KG1 (cell line): ENCODE results near the gene CENPM.
A peak's percentile ranks its signal among the peaks of the same experiment; 100 is the strongest.

ENCODE experiments used
- DNase-seq: peaks from one replicate; lab custom pipeline; 2025; lab: John Stamatoyannopoulos, UW

The CENPM gene, protein sequence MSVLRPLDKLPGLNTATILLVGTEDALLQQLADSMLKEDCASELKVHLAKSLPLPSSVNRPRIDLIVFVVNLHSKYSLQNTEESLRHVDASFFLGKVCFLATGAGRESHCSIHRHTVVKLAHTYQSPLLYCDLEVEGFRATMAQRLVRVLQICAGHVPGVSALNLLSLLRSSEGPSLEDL

GRCh38 chr22:41946629-41947423 lies at the start of gene CENPM:
TSS of gene CENPM (minus strand) at chr22:41947152. CDS start at chr22:41947076, 76 bp downstream.
- DNase-seq = peak; percentile 96

DNA sequence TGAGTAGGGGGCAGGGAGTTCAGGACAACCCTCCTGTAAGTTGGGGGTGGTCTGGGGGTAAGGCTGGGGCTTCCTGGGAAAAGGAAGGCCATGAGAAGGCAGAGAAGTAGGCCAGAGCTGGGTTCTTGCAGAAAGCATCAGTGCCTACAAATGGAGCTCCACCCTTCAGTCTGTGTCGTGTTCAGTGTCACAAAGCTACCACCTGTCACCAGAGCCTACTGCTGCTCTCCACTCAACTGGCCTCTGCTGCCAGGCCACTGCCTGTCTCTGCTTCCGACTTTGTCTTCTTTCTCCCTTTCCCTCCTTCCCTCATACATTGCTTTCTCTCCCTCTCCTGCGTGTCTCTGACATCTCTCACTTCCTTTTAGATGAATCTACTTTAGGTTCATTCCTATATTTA lies 48.3 kb upstream of the CENPM start:
- DNase-seq = no peak

GRCh38 chr22:41992496-41992895 lies 45.5 kb upstream of the CENPM start:
- DNase-seq = no peak

- DNase-seq = no peak
These were observed 44.2 kb upstream of the CENPM start for GRCh38 chr22:41991111-41991510.

DNA sequence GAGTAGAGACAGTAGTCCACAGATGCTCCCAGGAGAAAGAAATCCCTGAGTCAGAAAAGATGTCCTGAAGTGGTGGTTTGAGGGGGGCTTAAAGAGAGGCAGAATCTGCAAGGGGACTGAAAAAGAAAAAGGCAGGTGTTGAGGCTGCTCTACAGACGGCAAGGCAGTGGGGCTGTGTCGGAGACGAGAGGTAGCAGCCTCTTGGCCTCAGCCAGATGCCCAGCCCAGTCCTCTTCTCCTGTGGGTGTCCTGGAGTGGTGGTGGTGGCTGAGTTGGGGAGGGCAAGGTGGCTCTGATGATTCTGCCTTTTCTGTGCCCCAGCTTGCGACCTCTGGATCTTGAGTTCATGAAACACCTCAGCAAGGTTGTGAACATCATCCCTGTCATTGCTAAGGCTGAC lies 42.3 kb upstream of the CENPM start:
- DNase-seq = no peak

DNA sequence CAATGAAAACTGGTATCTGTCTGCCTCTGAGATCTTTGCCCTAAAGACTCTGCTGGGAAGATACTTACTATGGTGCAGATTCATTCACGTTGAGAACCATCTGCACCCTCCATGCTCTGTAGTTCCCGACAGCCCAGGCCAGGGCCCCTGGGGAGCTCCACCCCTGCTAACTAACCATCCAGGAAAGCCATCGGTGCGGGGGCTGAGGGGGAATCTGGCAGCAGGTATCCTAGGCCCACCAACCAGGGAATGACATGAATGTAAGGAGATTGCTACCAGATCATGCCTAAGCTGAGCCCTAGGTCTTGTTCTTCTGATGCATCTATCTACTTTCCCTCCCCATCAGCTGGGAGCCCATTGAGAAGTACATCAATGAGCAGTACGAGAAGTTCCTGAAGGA lies 40.3 kb upstream of the CENPM start:
- no peak for DNase-seq

DNA sequence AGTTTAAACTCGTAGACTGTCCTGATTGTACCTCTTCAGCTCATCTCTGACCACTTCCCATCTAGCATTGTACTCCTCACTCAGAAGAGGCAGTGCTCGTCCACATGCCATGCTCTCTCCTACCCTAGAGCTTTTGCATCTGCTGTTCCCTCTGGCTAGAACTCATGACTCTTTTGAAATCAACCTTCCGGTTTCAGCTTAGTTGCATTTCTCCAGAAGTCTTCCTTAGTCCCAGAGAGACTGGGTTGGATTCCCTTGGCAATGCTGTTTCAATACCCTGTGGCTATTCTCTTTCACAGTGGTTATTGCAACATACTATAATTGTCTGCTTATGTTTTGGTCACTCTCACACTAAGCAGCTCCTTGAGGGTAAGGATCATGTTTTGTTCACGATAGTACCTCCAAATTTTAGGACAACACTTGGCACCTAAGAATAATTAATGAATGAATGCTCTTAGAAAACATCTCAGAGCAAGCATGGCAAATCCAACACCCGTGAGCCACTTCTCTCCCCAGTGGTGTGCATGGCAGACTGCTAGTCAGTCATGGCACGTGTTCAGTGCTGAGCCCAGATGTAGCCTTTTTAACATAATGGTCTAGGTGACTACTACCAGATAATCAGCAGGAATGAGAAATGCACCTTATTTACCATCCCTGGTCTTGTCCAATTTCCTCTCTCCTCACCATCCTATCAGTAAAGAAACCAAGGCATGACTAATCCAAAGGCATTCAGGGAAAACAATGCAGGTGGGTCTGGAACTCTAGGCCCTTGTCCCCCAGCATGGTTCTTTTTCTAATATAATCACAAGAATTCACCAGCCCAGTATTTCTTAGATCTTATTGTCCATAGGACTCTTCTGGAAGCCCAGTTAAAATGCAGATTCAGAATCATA lies 36.8 kb upstream of the CENPM start:
- DNase-seq = no peak

- no peak for DNase-seq
These were observed 35.9 kb upstream of the CENPM start for GRCh38 chr22:41982865-41983264.

- DNase-seq = no peak
These were observed 32.7 kb upstream of the CENPM start for GRCh38 chr22:41979423-41980250.

- DNase-seq = no peak
These were observed 31.8 kb upstream of the CENPM start for GRCh38 chr22:41978732-41979131.

DNA sequence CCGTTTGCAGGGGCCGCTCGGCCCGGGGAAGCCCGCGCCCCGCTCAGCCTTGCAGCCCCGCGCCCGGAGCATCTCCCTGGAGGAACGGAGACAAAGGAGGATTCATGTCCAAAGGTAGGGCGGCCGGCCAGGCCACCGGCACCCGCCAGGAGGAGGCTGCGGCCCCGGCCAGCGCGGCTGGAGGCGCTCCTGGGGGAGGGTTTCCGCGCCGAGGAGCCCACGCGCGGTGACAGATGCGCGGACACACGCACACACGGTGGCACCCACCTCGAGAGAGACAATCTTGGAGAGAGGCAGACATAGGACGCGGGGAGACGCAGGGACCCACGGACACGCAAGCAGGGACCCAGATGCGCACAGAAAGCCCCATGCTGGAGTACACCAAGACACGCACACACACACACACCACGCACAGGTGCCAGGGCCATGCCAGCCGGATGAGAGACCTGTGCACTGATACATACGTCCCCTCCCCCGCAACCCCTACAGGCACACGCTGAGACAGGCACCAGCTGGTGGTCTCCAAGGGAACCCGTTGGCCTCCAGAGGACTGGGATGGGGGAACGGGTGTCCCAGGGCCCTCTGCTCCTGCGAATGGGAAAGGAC lies 30.1 kb upstream of the CENPM start:
- no peak for DNase-seq

DNA sequence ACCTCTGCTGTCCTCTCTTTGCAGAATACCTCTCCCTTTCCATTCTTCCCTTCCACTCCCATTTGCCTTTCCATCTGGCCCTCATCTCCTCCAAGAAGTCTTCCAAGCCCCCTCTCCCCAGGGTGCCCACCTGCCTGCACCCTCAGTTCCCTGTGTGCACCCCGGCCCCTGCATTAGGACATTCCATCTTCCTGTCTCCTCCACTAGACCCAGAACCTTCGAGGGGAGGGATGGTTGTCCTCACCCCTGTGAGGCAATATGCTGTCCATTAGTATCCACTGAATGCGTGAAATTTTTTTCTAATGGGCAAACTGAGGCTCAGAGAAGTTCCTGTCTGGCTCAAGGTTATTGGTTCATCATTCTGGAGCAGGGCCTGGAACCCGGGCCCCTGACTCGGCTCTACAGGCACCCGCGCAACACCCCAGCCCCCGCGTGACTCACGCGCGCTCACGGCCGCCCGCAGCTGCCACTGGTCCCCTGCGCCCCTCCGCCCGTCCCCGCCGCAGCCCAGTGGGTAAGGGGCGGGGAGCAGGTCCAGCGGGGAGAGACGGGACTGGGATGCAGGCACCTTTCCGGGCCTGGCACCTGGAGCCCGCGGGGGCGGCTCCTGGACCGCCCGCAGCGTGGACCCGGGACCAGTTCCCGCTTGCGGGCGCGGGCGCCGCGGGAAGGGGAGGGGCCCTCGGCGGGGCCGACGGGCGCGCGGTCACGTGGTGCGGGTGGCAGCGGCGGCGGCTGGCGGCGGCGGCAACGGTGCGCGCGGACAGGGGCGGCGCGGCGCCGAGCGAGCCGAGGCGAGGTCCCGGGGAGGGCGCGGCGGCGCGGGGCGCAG lies 29.3 kb upstream of the CENPM start:
- DNase-seq = no peak

GRCh38 chr22:41975299-41976069 lies 28.5 kb upstream of the CENPM start:
- no peak for DNase-seq

DNA sequence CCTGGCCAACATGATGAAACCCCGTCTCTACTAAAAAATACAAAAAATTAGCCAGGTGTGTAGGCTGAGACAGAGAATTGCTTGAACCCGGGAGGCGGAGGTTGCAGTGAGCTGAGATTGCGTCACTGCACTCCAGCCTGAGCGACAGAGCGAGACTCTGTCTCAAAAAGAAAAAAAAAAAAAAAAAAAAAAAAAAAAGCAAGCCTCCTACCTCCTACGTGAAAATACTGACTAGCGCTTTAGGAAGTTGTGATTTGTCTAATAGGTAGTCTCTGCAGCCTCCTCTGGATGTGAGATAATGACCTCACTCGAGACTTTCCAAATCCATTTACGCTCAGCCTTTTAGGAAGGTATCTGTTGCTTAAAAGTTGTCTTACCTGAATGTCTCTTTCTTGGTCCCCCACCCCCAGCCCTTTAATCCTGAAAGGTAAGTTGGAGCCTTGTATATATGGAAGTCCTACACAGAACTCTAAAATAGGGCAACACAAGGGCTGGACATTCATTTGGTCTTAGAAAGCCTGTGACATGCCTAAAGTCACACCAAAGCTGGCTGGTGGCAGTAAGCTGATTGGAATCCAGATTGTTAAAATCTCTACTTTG lies 27.8 kb upstream of the CENPM start:
- DNase-seq = no peak

- DNase-seq = no peak
These were observed 24.5 kb upstream of the CENPM start for GRCh38 chr22:41971431-41971830.

DNA sequence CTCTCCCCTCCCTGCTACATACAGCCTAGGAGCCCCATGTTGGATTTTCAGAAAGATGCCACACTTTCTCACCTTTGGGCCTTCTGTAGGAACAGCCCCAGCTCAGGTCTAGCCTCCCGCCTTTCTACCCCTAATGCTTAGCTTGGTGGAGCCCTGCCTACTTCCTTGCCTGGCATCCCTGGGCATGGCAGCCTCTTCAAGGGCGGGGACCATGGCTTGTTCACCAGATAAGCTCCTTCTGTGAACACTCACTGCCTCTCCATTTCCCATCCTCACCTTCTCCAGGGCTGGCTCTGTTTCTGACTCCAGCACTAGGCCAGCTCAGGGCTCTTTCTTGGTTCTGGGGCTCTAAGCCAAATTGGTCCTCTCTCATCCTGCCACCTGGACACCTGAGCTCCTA lies 23.6 kb upstream of the CENPM start:
- no peak for DNase-seq

- DNase-seq = no peak
These were observed 22.2 kb upstream of the CENPM start, which contains the start of gene SEPTIN3 for GRCh38 chr22:41969110-41969646. TSS of gene SEPTIN3 (plus strand) at chr22:41969443. CDS start at chr22:41971493, 2,050 bp downstream.

DNA sequence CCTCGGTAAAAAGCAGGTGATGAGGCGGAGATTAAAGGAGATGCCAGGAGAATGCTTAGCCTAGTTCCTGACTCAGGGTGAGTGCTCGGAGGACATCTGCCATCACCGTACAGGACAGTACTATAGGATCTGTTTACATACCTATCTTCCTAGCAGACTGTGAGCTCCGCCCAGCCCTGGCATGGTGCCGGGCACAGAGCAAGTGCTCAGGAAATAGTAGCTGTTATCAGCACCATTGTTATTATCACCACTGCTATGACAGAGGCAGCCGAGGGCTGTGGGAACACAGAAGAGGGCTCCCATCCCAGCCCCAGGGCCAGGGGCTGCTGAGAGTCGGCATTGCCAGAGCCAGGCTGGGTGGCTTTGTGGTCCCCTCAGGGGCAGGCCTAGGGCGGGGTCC lies 21.6 kb upstream of the CENPM start:
- no peak for DNase-seq
